ENCODE data around the gene DOCK3. TPM values are rescaled to one million over a fixed set of nuclear protein-coding genes. Genes with fewer than 3 reads are reported as not detected.
"Not testable (repeated sequence)": the region's sequence is repeated elsewhere in the genome, so short reads cannot be mapped to it uniquely, and the experiment has no call there.

DOCK3 gene
- total RNA-seq, 2 donors from 2014 or later, result 0.02 to 0.32 TPM

- DNase-seq, result no peak
- H3K27ac ChIP-seq, result no peak overlapping the region
- TF ChIP-seq, protein P1, sequence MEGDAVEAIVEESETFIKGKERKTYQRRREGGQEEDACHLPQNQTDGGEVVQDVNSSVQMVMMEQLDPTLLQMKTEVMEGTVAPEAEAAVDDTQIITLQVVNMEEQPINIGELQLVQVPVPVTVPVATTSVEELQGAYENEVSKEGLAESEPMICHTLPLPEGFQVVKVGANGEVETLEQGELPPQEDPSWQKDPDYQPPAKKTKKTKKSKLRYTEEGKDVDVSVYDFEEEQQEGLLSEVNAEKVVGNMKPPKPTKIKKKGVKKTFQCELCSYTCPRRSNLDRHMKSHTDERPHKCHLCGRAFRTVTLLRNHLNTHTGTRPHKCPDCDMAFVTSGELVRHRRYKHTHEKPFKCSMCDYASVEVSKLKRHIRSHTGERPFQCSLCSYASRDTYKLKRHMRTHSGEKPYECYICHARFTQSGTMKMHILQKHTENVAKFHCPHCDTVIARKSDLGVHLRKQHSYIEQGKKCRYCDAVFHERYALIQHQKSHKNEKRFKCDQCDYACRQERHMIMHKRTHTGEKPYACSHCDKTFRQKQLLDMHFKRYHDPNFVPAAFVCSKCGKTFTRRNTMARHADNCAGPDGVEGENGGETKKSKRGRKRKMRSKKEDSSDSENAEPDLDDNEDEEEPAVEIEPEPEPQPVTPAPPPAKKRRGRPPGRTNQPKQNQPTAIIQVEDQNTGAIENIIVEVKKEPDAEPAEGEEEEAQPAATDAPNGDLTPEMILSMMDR (IDR thresholded peaks at IDR 0.05), result no peak
- no peaks in the 10 kb centered on the region for H3K4me1 ChIP-seq
- intact Hi-C loops (cut with DNase I), result no loop called here
- H3K4me3 ChIP-seq, result no peak overlapping the region
- no peak overlapping the region for H3K9ac ChIP-seq (ENCODE audit: low read depth in 2 of 2, low read length in 2 of 2)
- no peaks in the 10 kb centered on the region for H3K9me3 ChIP-seq
- no peaks in the 10 kb centered on the region for H3K27me3 ChIP-seq
- no peaks in the 10 kb centered on the region for H3K36me3 ChIP-seq
Measured at GRCh38 chr3:50930371-50931208, 255.9 kb downstream of the DOCK3 start.

- H3K9me3 ChIP-seq; H3K4me1 ChIP-seq; H3K36me3 ChIP-seq; H3K9ac ChIP-seq (ENCODE audit: low read depth in 2 of 2, low read length in 2 of 2); H3K4me3 ChIP-seq; intact Hi-C loops (cut with DNase I); H3K27me3 ChIP-seq; DNase-seq; H3K27ac ChIP-seq: not testable (repeated sequence)
Measured at GRCh38 chr3:50932918-50933317, 258.2 kb downstream of the DOCK3 start.

DNA sequence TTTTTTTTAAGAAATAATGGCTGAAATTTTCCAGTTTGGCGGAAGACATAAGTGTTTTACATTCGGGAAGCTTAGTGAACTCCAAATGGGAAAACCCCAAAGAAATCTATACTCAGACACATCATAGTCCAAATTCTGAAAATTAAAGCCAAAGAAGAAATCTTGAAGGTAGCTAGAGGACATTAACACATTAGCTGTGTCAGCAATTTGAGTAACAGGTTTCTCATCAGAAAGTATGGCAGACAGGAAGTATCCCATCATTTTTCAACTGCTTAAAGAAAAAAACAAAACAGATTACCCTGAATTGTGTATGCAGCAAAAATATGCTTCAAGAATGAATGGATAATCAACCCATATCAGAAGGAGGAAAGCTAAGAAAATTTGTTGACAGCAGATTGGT, 261.7 kb downstream of the DOCK3 start:
- no peaks in the 10 kb centered on the region for H3K4me1 ChIP-seq
- no peaks in the 10 kb centered on the region for H3K36me3 ChIP-seq
- no peak for DNase-seq
- no peaks in the 10 kb centered on the region for H3K27me3 ChIP-seq
- H3K4me3 ChIP-seq, result no peak overlapping the region
- H3K9me3 ChIP-seq, result no peaks in the 10 kb centered on the region
- H3K9ac ChIP-seq (ENCODE audit: low read depth in 2 of 2, low read length in 2 of 2), result no peak overlapping the region
- intact Hi-C loops (cut with DNase I), result no loop called here
- no peak overlapping the region for H3K27ac ChIP-seq
- TF ChIP-seq, protein P1 (IDR thresholded peaks at IDR 0.05), result no peak

- Histone ChIP-seq H3K27ac (no peak overlapping the region), H3K27me3 (no peaks in the 10 kb centered on the region), H3K4me1 (no peaks in the 10 kb centered on the region), H3K9me3 (no peaks in the 10 kb centered on the region), H3K4me3 (no peak overlapping the region), H3K9ac (ENCODE audit: low read depth in 2 of 2, low read length in 2 of 2) (no peak overlapping the region), H3K36me3 (no peaks in the 10 kb centered on the region)
- TF ChIP-seq, protein P1 (IDR thresholded peaks at IDR 0.05), result no peak
- no peak for DNase-seq
- intact Hi-C loops (cut with DNase I), result no loop called here
Measured at GRCh38 chr3:50947419-50947818, 272.7 kb downstream of the DOCK3 start.

- TF ChIP-seq, protein P1 (IDR thresholded peaks at IDR 0.05), result no peak
- intact Hi-C loops (cut with DNase I), result no loop called here
- Histone ChIP-seq H3K9me3 (no peaks in the 10 kb centered on the region), H3K36me3 (no peaks in the 10 kb centered on the region), H3K27me3 (no peaks in the 10 kb centered on the region), H3K9ac (ENCODE audit: low read depth in 2 of 2, low read length in 2 of 2) (no peak overlapping the region), H3K4me1 (no peaks in the 10 kb centered on the region), H3K4me3 (no peak overlapping the region), H3K27ac (no peak overlapping the region)
- DNase-seq, result no peak
Measured at GRCh38 chr3:50950591-50950990, 275.9 kb downstream of the DOCK3 start.

DNA sequence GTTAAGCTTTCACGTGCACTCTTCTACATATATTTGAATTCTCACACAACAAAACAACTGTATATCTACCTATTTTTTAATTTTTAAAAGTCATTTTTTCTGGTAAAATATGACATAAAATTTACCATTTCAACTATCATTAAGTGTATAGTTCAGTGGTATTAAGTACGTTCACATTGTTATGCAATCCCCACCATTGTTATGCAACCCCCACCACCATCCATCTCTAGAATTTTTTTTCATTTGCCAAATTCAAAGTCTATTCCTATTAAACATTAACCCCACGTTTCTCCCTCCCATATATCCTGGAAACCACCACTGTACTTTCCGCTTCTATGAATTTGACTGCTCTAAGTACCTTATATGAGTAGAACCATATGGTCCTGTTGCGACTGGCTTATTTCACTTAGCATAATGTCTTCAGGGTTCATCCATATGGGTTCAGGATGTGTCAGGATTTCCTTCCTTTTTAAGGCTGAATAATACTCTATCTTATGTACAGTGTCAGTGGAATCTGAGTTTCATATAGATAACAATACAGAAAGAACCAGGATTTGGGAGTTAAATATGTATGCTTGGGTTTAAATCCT, 279.2 kb downstream of the DOCK3 start:
- no peaks in the 10 kb centered on the region for H3K27me3 ChIP-seq
- intact Hi-C loops (cut with DNase I), result no loop called here
- H3K9me3 ChIP-seq, result no peaks in the 10 kb centered on the region
- no peak overlapping the region for H3K27ac ChIP-seq
- H3K9ac ChIP-seq (ENCODE audit: low read depth in 2 of 2, low read length in 2 of 2), result no peak overlapping the region
- no peaks in the 10 kb centered on the region for H3K36me3 ChIP-seq
- H3K4me1 ChIP-seq, result no peaks in the 10 kb centered on the region
- H3K4me3 ChIP-seq, result no peak overlapping the region
- DNase-seq, result no peak
- TF ChIP-seq, protein P1 (IDR thresholded peaks at IDR 0.05), result no peak
